ENCODE data around the gene MYH7B. TPM values are rescaled to one million over a fixed set of nuclear protein-coding genes. Genes with fewer than 3 reads are reported as not detected.

The MYH7B gene
- polyA plus RNA-seq, 1 experiment: 0.01 TPM

GRCh38 chr20:34925341-34925740 is 30.3 kb upstream of the MYH7B start:
- ChIA-PET CTCF (no interaction called here), POLR2A (no interaction called here)
- Histone ChIP-seq H3K27me3 (ENCODE audit: control insufficient read depth, insufficient read depth, low read length) (no peaks in the 10 kb centered on the region), H3K36me3 (ENCODE audit: control insufficient read depth, insufficient read depth, low read length) (peaks cover 15% of the 10 kb centered on the region), H3K4me3 (ENCODE audit: low read depth, low read length) (no peak overlapping the region)
- TF ChIP-seq CTCF (IDR thresholded peaks at IDR 0.05; ENCODE audit: insufficient read depth, low read depth, low read length): no peak
- DNase-seq (ENCODE audit: low read depth): no peak

GRCh38 chr20:34925981-34926380 is 29.7 kb upstream of the MYH7B start:
- Histone ChIP-seq H3K36me3 (ENCODE audit: control insufficient read depth, insufficient read depth, low read length) (peaks cover 15% of the 10 kb centered on the region), H3K27me3 (ENCODE audit: control insufficient read depth, insufficient read depth, low read length) (no peaks in the 10 kb centered on the region), H3K4me3 (ENCODE audit: low read depth, low read length) (no peak overlapping the region)
- CTCF ChIA-PET: interaction anchor here (0.7 kb wide), 1 partner anchor 27 kb away, joined by 3 read pairs; no protein-coding TSS in a partner anchor
- POLR2A ChIA-PET: no interaction called here
- no peak for TF ChIP-seq CTCF (IDR thresholded peaks at IDR 0.05; ENCODE audit: insufficient read depth, low read depth, low read length)
- DNase-seq (ENCODE audit: low read depth): no peak

GRCh38 chr20:34926581-34926980 is 29.1 kb upstream of the MYH7B start:
- ChIA-PET POLR2A (no interaction called here), CTCF (interaction anchor here (0.7 kb wide), 1 partner anchor 28 kb away, joined by 3 read pairs; no protein-coding TSS in a partner anchor)
- Histone ChIP-seq H3K4me3 (ENCODE audit: low read depth, low read length) (no peak overlapping the region), H3K36me3 (ENCODE audit: control insufficient read depth, insufficient read depth, low read length) (peaks cover 13% of the 10 kb centered on the region; the same call in 1 of the 2 replicates), H3K27me3 (ENCODE audit: control insufficient read depth, insufficient read depth, low read length) (no peaks in the 10 kb centered on the region)
- TF ChIP-seq CTCF (IDR thresholded peaks at IDR 0.05; ENCODE audit: insufficient read depth, low read depth, low read length): no peak
- no peak for DNase-seq (ENCODE audit: low read depth)

- ChIA-PET POLR2A (interaction anchor here (0.5 kb wide), 1 partner anchor 52 kb away, joined by 3 read pairs; no protein-coding TSS in a partner anchor), CTCF (interaction anchor here (0.7 to 0.8 kb wide), 3 partner anchors 15 to 199 kb away, joined by 3 to 4 read pairs (median 3); no protein-coding TSS in a partner anchor)
- peak; percentile 61 for DNase-seq (ENCODE audit: low read depth)
Observed at GRCh38 chr20:34927736-34928135, 27.9 kb upstream of the MYH7B start.

GRCh38 chr20:34928411-34928810 is 27.3 kb upstream of the MYH7B start:
- DNase-seq (ENCODE audit: low read depth): no peak
- TF ChIP-seq CTCF (IDR thresholded peaks at IDR 0.05; ENCODE audit: insufficient read depth, low read depth, low read length): no peak
- peaks cover 15% of the 10 kb centered on the region; the same call in 1 of the 2 replicates for H3K36me3 ChIP-seq (ENCODE audit: control insufficient read depth, insufficient read depth, low read length)
- no peak overlapping the region for H3K4me3 ChIP-seq (ENCODE audit: low read depth, low read length)
- ChIA-PET POLR2A (interaction anchor here (0.5 kb wide), 1 partner anchor 52 kb away, joined by 3 read pairs; no protein-coding TSS in a partner anchor), CTCF (interaction anchor here (0.7 to 0.8 kb wide), 3 partner anchors 13 to 54 kb away, joined by 3 to 4 read pairs (median 3); no protein-coding TSS in a partner anchor)
- H3K27me3 ChIP-seq (ENCODE audit: control insufficient read depth, insufficient read depth, low read length): no peaks in the 10 kb centered on the region

More at GRCh38 chr20:34927736-34928135, 27.9 kb upstream of the MYH7B start:
- TF ChIP-seq CTCF (IDR thresholded peaks at IDR 0.05; ENCODE audit: insufficient read depth, low read depth, low read length): no peak
- peaks cover 13% of the 10 kb centered on the region; the same call in 1 of the 2 replicates for H3K36me3 ChIP-seq (ENCODE audit: control insufficient read depth, insufficient read depth, low read length)
- no peaks in the 10 kb centered on the region for H3K27me3 ChIP-seq (ENCODE audit: control insufficient read depth, insufficient read depth, low read length)
- no peak overlapping the region for H3K4me3 ChIP-seq (ENCODE audit: low read depth, low read length)
